CD4-positive, alpha-beta T cell treated with Interleukin-10 for 1 hour (primary cell): ENCODE results near the gene EYA3.
A peak's percentile ranks its signal among the peaks of the same experiment; 100 is the strongest.

Experiments used
- DNase-seq: peaks from one replicate; pipeline ENCODE4 v3.0.0-alpha.2; 2020

The EYA3 gene

GRCh38 chr1:28070725-28071593 is 17.5 kb downstream of the EYA3 start:
- no peak for DNase-seq

- no peak for DNase-seq
Observed at GRCh38 chr1:28067523-28068090, 20.8 kb downstream of the EYA3 start.

- DNase-seq: no peak
Observed at GRCh38 chr1:28066393-28067154, 21.8 kb downstream of the EYA3 start.

GRCh38 chr1:28064064-28064463 is 24.3 kb downstream of the EYA3 start:
- no peak for DNase-seq

- no peak for DNase-seq
Observed at GRCh38 chr1:28062806-28063205, 25.6 kb downstream of the EYA3 start.

GRCh38 chr1:28058971-28059878 is 29.2 kb downstream of the EYA3 start:
- no peak for DNase-seq

- DNase-seq: no peak
Observed at GRCh38 chr1:28058168-28058567, 30.2 kb downstream of the EYA3 start.

GRCh38 chr1:28056129-28056925 is 32.1 kb downstream of the EYA3 start:
- peak; percentile 58 for DNase-seq

GRCh38 chr1:28050776-28051175 is 37.6 kb downstream of the EYA3 start:
- no peak for DNase-seq

GRCh38 chr1:28046716-28047115 is 41.7 kb downstream of the EYA3 start:
- DNase-seq: no peak

GRCh38 chr1:28045777-28046176 is 42.6 kb downstream of the EYA3 start:
- no peak for DNase-seq

GRCh38 chr1:28044399-28044798 is 44.0 kb downstream of the EYA3 start:
- DNase-seq: no peak

- DNase-seq: no peak
Observed at GRCh38 chr1:28039341-28039740, 49.1 kb downstream of the EYA3 start.

GRCh38 chr1:28037946-28038345 is 50.5 kb downstream of the EYA3 start:
- DNase-seq: no peak

GRCh38 chr1:28037206-28037605 is 51.2 kb downstream of the EYA3 start:
- no peak for DNase-seq

GRCh38 chr1:28036431-28036830 is 52.0 kb downstream of the EYA3 start:
- no peak for DNase-seq

GRCh38 chr1:28035420-28035819 is 53.0 kb downstream of the EYA3 start:
- DNase-seq: no peak

GRCh38 chr1:28032281-28032680 is 56.1 kb downstream of the EYA3 start:
- DNase-seq: no peak

- no peak for DNase-seq
Observed at GRCh38 chr1:28031173-28031572, 57.2 kb downstream of the EYA3 start.

GRCh38 chr1:28028873-28029654 is 59.3 kb downstream of the EYA3 start:
- DNase-seq: no peak

GRCh38 chr1:28027660-28028059 is 60.8 kb downstream of the EYA3 start:
- no peak for DNase-seq
